ENCODE results near the gene MDP1.

- no peak for TF ChIP-seq CTCF (optimal IDR thresholded peaks at IDR 0.05 in 1 of 3, IDR thresholded peaks at IDR 0.05 in 1 of 3, conservative IDR thresholded peaks at IDR 0.05 in 1 of 3; ENCODE audit: extremely low read depth in 1 of 3, insufficient read depth in 2 of 3, low read length in 3 of 3)
- TF ChIP-seq EZH2 (IDR thresholded peaks at IDR 0.05; ENCODE audit: low read length): no peak
Observed at GRCh38 chr14:24181371-24182077, 34.3 kb downstream of the MDP1 start.
